ENCODE results near the gene SBK2. TPM values are rescaled to one million over a fixed set of nuclear protein-coding genes. Genes with fewer than 3 reads are reported as not detected.

SBK2 gene
- polyA plus RNA-seq, 1 donor from 2014 or later, result not detected

DNA sequence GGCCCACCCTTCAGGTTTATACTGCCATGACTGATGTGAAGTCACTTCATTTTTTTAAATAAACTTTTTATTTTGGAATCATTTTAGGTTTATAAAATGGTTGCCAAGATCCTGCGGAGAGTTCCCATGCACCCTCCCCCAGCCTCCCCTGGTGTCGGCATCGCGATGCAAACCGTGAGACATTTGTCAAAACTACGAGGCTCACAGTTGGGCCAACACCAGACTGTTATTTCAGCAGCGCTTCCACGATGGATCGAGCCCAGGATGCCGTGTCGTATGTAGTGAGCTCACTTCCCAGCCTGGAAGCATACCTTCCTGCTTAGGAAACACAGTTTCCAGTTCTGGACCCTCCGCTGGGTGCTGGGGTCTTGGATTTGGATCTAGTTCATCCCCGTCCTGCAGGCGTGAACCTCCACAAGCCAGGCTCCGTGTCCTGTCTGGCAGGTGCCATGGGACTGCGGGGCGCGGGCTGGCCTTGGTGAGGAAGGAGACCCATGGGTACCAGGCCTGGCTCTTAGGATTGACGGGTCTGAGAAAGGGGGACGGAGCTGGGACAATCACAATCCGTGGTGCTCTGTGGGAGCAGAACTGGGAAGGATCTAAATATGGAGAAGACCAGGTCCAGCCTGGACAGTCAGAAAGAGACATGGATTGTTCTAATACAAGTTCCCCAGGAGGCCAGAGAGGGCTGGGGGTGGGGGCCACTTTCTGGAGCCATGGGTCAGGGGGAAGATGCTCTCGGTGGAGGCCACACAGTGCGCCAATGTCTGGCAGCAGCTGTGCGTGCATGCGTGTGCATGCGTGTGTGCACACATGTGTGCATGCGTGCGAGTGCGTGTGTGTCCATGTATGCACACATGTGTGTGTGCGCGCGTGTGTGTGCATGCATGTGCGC, 2.4 kb upstream of the SBK2 start:
- TF ChIP-seq TAF1 (IDR thresholded peaks at IDR 0.05; ENCODE audit: low read depth) (no peak), SMC3 (conservative IDR thresholded peaks at IDR 0.05; ENCODE audit: poor library complexity) (no peak), EP300 (conservative IDR thresholded peaks at IDR 0.05; ENCODE audit: poor library complexity, severe bottlenecking) (no peak)

DNA sequence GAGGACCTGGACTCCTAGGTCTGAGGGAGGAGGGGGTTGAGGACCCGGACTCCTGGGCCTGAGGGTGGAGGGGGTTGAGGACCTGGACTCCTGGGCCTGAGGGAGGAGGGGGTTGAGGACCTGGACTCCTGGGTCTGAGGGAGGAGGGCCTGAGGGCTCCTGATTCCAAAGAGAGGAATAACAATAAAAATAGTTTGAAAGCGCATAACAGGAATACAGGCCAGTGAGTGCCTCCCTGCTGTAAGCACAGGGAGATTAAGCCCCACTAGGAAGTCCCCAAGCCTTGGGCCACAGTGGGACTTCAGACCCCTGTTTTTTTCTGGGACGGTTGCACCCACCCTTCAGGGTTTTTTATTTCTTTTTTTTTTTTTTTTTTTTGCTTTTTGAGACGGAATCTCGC, 1.2 kb upstream of the SBK2 start:
- Histone ChIP-seq H3K9ac (ENCODE audit: low read length) (no peak overlapping the region), H3K79me2 (replicated peaks; ENCODE audit: insufficient read depth, low read length) (no peaks in the 10 kb centered on the region), H3K9me3 (ENCODE audit: low read length) (no peaks in the 10 kb centered on the region), H3K27me3 (ENCODE audit: insufficient read depth, low read depth, low read length) (no peaks in the 10 kb centered on the region), H3F3A (ENCODE audit: insufficient read depth, low read length, poor library complexity, severe bottlenecking) (no peaks in the 10 kb centered on the region), H3K4me2 (ENCODE audit: low read length) (no peak overlapping the region), H3K27ac (ENCODE audit: low read length) (no peak overlapping the region), H3K4me3 (ENCODE audit: low read length) (no peak overlapping the region), H2AFZ (ENCODE audit: low read depth, low read length) (no peak overlapping the region), H3K9me2 (ENCODE audit: insufficient read depth, low read length) (no peaks in the 10 kb centered on the region), H3K36me3 (ENCODE audit: insufficient read depth, low read length) (no peaks in the 10 kb centered on the region), H4K20me1 (ENCODE audit: insufficient read depth) (no peaks in the 10 kb centered on the region)
- TF ChIP-seq EP300 (conservative IDR thresholded peaks at IDR 0.05; ENCODE audit: poor library complexity, severe bottlenecking) (no peak), RAD21 (conservative IDR thresholded peaks at IDR 0.05) (no peak), SMC3 (conservative IDR thresholded peaks at IDR 0.05; ENCODE audit: poor library complexity) (no peak), TAF1 (IDR thresholded peaks at IDR 0.05; ENCODE audit: low read depth) (no peak), MXI1 (conservative IDR thresholded peaks at IDR 0.05; ENCODE audit: poor library complexity, severe bottlenecking) (no peak), POLR2AphosphoS5 (IDR thresholded peaks at IDR 0.05) (no peak), EZH2 (IDR thresholded peaks at IDR 0.05; ENCODE audit: borderline replicate concordance, insufficient read depth, low read length, poor library complexity, severe bottlenecking) (no peak)
- TF ChIP-seq, protein P1, sequence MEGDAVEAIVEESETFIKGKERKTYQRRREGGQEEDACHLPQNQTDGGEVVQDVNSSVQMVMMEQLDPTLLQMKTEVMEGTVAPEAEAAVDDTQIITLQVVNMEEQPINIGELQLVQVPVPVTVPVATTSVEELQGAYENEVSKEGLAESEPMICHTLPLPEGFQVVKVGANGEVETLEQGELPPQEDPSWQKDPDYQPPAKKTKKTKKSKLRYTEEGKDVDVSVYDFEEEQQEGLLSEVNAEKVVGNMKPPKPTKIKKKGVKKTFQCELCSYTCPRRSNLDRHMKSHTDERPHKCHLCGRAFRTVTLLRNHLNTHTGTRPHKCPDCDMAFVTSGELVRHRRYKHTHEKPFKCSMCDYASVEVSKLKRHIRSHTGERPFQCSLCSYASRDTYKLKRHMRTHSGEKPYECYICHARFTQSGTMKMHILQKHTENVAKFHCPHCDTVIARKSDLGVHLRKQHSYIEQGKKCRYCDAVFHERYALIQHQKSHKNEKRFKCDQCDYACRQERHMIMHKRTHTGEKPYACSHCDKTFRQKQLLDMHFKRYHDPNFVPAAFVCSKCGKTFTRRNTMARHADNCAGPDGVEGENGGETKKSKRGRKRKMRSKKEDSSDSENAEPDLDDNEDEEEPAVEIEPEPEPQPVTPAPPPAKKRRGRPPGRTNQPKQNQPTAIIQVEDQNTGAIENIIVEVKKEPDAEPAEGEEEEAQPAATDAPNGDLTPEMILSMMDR (IDR thresholded peaks at IDR 0.05; ENCODE audit: poor library complexity, severe bottlenecking), result no peak
- TF ChIP-seq, protein P2, sequence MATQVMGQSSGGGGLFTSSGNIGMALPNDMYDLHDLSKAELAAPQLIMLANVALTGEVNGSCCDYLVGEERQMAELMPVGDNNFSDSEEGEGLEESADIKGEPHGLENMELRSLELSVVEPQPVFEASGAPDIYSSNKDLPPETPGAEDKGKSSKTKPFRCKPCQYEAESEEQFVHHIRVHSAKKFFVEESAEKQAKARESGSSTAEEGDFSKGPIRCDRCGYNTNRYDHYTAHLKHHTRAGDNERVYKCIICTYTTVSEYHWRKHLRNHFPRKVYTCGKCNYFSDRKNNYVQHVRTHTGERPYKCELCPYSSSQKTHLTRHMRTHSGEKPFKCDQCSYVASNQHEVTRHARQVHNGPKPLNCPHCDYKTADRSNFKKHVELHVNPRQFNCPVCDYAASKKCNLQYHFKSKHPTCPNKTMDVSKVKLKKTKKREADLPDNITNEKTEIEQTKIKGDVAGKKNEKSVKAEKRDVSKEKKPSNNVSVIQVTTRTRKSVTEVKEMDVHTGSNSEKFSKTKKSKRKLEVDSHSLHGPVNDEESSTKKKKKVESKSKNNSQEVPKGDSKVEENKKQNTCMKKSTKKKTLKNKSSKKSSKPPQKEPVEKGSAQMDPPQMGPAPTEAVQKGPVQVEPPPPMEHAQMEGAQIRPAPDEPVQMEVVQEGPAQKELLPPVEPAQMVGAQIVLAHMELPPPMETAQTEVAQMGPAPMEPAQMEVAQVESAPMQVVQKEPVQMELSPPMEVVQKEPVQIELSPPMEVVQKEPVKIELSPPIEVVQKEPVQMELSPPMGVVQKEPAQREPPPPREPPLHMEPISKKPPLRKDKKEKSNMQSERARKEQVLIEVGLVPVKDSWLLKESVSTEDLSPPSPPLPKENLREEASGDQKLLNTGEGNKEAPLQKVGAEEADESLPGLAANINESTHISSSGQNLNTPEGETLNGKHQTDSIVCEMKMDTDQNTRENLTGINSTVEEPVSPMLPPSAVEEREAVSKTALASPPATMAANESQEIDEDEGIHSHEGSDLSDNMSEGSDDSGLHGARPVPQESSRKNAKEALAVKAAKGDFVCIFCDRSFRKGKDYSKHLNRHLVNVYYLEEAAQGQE (IDR thresholded peaks at IDR 0.05; ENCODE audit: borderline replicate concordance), result no peak

More for the DNA sequence above, 2.4 kb upstream of the SBK2 start:
- H3K9me3 ChIP-seq (ENCODE audit: low read length), result no peaks in the 10 kb centered on the region
- no peaks in the 10 kb centered on the region for H3K79me2 ChIP-seq (replicated peaks; ENCODE audit: insufficient read depth, low read length)
- H3K27ac ChIP-seq (ENCODE audit: low read length), result no peak overlapping the region
- H3K27me3 ChIP-seq (ENCODE audit: insufficient read depth, low read depth, low read length), result no peaks in the 10 kb centered on the region
- no peaks in the 10 kb centered on the region for H3K36me3 ChIP-seq (ENCODE audit: insufficient read depth, low read length)
- H3K4me3 ChIP-seq (ENCODE audit: low read length), result no peak overlapping the region
- H3K4me2 ChIP-seq (ENCODE audit: low read length), result no peak overlapping the region
- H4K20me1 ChIP-seq (ENCODE audit: insufficient read depth), result no peaks in the 10 kb centered on the region
- no peaks in the 10 kb centered on the region for H3K9me2 ChIP-seq (ENCODE audit: insufficient read depth, low read length)
- H3K9ac ChIP-seq (ENCODE audit: low read length), result no peak overlapping the region
- H2AFZ ChIP-seq (ENCODE audit: low read depth, low read length), result no peak overlapping the region
- H3F3A ChIP-seq (ENCODE audit: insufficient read depth, low read length, poor library complexity, severe bottlenecking), result no peaks in the 10 kb centered on the region
